SHP77 (cell line): Measurements from ENCODE around the gene DEDD.
A peak's percentile ranks its signal among the peaks of the same experiment; 100 is the strongest.
"Not testable (repeated sequence)": the region's sequence is repeated elsewhere in the genome, so short reads cannot be mapped to it uniquely, and the experiment has no call there.

Experiments
- DNase-seq, 2 experiments: peaks; one replicate each; lab custom pipeline; 2025; lab: John Stamatoyannopoulos, UW

DEDD gene

DNA sequence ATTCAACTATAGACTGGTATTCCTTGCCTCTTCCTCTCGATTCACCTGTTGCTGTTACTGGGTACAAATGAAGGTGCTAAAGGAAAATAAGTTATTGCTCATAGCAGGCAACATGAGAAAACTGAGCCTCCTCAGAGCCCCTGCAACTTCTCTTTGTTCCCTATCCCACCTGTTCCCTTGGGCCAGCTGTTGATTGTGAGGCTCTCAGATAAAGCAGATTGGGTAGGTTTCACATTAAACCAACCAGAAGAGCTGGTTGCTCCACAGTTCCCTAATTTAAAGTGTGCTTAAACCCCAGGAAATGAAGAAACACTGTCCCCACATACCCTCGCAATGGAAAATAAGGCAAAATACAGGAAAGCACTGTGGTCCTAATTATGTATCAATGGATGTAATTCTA lies 4.8 kb downstream of the DEDD start:
- no peak for DNase-seq

DNA sequence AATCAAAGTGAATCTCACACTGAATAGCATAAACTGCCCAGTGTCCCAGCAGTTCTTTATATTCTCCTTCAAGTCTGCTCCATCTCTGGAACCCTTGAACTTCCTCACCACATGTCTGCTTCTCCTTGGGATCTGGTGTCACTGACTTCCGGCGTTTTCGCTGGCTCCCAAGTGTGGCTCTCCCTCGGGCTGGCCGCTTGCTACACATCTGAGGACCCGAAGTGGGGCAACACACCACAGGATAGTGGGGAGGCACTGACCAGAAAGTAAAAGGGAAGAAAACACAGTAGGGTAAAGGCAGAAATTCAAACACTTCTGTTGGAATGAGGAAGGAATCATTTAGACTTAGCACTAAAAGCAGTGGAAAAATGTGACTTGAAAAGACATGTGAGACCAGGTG lies 9.5 kb downstream of the DEDD start:
- DNase-seq = no peak

- DNase-seq = no peak
Observed at GRCh38 chr1:161121834-161122233, 10.6 kb downstream of the DEDD start.

- no peak for DNase-seq
Observed at GRCh38 chr1:161121042-161121650, 11.3 kb downstream of the DEDD start.

- DNase-seq = no peak
Observed at GRCh38 chr1:161119092-161119903, 13.2 kb downstream of the DEDD start.

- peak; percentile 66 to 91 for DNase-seq
Observed at GRCh38 chr1:161117759-161118581, 14.5 kb downstream of the DEDD start, which contains the start of the genes NIT1 and PFDN2. NIT1 (plus strand) TSS chr1:161118105; CDS start chr1:161118177, 72 bp downstream. PFDN2 (minus strand) TSS chr1:161118037; CDS start chr1:161118026, 11 bp downstream.

GRCh38 chr1:161115961-161116360 lies 16.5 kb downstream of the DEDD start:
- DNase-seq = not testable (repeated sequence)

- DNase-seq = no peak
Observed at GRCh38 chr1:161115132-161115711, 17.2 kb downstream of the DEDD start.

DNA sequence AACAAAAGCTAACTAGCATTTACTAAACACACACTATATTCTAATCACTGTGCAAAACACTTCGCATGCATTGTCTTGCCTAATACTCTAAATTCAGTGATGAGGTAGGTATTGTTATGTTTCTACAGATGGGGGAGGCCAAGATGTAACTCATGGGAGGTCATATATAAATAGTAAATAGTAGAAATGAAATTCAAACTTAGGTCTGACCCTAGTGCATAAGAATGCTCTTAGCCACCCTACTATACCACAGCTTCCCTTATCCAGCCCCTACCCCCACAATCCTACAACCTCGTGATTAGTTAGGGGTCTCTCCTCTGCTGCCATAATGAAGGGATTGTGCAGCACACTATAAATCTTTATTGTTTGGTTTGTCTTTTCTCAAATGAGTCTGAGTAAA lies 17.9 kb downstream of the DEDD start:
- no peak for DNase-seq

- no peak for DNase-seq
Observed at GRCh38 chr1:161113915-161114314, 18.6 kb downstream of the DEDD start.

DNA sequence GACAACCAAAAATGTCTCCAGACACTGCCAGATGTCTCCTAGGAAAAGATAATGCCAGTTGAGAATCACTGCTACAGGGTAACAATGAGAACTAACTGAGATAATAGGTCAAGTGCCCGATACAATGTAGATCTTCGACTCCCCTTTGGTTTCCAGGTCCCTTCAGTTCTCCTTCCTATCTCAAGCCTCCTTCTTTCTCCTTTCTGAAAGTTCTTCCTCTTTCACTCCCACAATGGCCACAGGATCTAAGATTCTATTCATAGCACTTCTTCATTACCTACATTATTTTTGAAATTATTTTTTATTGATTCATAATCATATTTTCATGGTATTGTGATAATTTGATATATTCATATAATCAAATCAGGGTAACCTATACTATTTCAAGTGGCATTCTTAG lies 20.9 kb downstream of the DEDD start:
- no peak for DNase-seq

DNA sequence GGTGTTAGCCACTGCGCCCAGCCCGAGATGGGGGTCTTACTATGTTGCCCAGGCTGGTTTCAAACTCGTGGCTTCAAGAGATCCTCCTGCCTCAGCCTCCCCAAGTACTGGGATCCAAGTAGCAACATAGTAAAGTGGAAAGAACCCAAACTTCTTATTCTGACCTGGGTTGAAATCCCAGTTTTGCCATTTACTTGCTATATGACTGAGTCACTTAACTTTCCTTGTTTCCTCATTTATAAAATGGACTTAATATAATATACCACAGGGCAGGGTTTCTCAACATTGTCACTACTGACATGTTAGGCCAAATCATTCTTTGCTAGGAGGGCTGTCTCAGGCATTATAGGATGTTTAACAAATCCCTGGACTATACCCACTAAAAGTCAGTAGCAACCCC lies 21.4 kb downstream of the DEDD start:
- DNase-seq = no peak

DNA sequence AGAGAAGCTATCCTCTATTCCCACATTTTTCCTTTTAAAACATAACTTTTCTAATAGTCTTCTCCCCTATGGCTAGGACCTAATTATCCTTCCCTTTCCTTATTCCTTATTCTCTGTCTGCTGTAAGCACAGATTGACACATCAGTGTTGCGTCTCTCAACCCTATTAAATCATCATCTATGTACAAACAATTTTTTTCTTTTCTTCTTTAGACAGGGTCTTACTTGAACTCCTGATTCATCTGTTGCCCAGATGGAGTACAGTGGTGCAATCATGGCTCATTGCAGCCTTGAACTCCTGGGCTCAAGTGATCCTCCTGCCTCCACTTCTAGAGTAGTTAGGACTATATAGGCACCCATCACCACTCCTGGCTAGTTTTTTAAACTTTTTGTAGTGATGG lies 26.0 kb downstream of the DEDD start:
- DNase-seq = no peak

DNA sequence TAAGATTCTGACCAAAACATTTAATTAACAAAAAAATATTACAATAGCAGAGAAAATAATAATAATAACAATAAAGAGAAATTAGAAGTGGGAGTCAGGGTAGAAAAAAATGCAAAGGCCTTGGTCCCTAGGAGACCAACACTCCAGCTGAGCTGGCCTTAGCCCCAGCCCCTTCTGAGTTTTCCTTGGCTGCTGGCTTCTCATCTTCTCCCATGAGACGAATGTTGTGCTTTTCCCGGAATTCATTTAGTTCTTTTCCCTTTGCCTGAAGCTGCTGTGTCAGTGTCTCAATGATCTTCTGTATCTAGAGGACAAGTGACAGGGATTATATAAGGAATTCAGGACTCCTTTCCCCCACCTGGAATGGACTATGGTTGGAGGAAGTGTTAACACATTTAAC lies 31.9 kb downstream of the DEDD start:
- DNase-seq = no peak

DNA sequence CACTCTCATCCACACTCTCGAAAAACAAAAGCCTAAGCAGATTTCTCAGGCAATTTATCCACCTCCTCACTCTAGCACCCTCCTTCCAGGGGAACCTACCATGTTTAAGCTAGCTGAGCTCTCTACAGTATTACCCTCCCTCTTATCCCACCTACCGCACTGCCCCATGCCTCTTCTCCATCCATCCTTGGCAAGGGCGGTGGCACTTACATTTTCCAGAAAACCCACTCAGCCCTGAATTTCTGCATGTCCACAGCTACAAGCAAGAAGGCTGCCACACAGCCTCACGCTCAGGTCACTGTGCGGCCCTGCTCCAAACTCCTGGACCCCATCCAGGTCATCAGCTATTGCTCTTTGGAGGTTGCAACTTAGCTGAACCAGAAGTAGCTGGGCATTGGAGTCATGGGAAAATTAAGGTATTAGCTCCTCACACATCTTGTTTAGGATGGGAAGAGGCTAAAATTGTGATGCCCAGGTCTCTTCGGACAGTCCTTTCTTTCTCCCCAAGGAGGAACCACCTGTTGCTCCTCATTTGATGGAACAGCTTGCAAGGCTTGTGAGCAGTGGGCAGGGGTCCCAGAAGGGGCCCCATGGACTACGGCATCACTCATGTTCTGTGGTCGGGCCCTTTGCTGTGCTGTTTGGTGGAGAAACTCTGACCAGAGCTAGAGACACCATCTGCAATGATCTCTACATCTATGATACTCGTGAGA lies 33.2 kb downstream of the DEDD start:
- no peak for DNase-seq

- peak; percentile 92 to 97 for DNase-seq
Observed at GRCh38 chr1:161098210-161099068, 34.0 kb downstream of the DEDD start, which contains the start of gene KLHDC9. KLHDC9 (plus strand) TSS chr1:161098361; CDS start chr1:161098536, 175 bp downstream.

GRCh38 chr1:161096530-161096929 lies 35.9 kb downstream of the DEDD start:
- no peak for DNase-seq

DNA sequence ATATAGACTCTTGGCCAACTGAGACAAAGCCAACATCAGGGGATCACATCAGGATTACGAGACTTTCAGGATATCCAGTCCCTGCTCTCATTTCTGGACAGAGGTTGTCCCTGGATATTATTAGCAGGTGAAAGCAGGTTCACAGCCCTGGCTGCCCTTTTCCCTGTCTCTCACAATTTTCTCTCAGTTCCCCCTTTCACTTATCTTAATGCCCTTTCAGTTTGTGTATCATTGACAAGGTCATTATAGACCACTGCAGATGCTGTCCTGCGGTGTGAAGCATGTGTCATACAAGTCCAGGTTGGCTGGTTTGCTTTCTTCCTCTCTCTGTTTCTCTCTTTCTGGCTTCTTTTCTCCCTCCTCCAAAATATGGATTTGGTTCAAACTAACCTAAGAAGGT lies 36.5 kb downstream of the DEDD start:
- no peak for DNase-seq

DNA sequence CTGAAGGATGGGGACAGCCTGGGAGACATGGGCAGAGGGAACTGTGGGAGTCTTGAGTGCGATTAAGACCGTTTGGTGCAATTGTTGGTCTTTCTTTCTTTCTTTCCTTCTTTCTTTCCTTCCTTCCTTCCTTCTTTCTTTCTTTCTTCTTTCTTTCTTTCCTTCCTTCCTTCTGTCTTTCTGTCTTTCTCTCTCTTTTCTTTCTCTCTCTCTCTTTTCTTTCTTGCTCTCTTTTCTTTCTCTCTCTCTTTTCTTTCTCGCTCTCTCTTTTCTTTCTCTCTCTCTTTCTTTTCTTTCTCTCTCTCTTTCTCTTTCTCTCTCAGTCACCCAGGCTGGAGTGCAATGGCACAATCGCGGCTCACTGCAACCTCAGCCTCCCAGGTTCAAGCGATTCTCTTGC lies 37.2 kb downstream of the DEDD start:
- DNase-seq = no peak

- no peak for DNase-seq
Observed at GRCh38 chr1:161094481-161094880, 38.0 kb downstream of the DEDD start.
